NCI-H1436 (cell line): Measurements from ENCODE around the gene BABAM2.

ENCODE experiments used
- DNase-seq: peaks from one replicate; lab custom pipeline; 2025; lab: John Stamatoyannopoulos, UW

BABAM2 gene

DNA sequence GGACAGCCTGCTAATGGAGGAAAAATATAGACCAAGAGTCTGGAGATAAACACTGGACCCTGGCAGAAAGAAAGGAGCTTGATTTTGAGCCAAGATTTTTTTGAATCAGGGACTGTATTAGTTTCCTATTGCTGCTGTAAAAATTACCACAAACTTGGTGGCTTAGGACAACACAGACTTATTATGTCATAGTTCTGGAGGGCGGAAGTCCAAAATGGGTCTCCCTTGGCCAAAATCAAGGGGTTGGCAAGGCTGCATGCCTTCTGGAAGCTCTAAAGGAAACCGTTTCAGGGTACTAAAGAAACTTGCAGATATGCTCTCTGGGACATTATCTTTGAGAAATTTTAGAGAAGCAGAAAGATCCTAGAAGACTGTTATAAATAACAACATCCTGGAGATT lies 140.1 kb downstream of the BABAM2 start:
- DNase-seq = no peak

DNA sequence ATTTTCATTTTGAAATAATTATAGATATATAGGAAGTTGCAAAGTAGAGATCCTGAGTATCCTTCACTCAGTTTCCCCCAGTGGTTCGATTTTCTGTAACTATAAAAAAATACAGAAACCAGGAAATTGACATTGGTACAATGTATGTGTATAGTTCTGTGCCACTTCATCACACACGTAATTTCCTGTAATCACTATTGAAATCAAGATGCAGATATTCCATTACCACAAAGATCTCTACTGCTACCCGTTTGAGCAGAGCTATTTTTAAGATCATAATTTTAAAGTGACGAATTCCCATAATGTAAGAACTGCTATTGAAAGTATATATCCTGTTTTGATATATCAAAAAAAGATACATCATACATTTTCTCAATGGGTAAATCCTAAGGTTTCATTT lies 142.3 kb downstream of the BABAM2 start:
- no peak for DNase-seq

DNA sequence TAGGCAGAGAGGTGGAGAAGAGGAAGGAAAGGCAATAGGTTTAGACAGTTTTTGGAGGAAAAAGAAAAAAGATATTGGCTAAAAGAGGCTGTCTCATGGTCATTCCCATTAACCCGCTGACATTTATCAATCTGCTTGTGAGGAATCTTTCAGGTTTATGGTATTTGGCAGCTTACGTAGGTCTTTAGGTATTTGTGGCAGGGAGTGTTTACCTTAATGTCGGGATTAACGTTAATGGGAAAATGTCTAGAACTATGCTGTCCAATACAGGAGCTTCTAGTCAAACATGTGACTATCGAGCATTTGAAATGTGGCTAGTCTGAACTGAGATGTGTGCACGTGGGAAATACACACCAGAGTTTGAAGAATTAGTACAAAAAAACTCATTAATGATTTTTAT lies 144.2 kb downstream of the BABAM2 start:
- DNase-seq = no peak

DNA sequence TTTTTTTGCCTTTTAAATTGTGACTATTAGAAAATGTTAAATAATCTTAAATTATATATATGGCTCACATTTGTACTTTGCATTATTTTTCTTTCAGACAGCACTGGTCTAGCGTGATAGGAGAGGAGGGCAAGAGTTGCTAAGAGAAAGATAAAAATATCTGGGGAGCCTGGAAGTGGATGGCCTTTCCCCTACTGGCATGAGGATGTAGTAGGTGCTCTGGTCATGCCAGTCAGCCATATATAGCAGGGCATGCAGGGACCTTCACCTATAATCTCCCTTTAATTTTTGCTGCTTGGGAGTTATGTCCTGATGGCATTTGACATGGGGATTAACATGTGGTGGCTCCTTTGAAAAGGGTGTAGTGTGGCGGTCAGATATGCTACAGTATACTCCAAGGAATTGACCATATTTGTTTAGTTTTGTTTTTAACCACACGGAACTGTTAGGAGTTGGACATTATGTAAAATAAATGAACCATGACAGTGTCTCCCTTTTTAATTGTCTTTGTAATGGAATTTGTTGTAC lies 144.7 kb downstream of the BABAM2 start:
- DNase-seq = no peak

DNA sequence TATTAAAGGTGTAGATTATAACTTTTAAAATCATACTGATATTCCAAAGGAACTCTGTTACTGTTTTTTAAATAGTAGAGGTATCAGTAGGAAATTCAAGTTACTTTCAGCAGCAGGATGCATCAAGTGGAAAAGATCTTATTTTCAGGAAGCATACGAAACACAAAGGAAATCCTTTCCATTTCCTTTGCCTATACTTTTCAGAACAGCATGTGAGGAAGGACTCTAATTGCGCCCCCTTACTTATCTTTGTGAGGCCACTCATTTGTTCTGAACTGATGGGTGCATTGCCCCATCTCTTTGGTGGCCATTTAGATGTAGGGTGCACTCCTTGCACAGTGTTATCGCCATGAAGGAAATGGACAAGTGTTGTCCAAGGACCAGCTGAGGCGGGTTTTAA lies 145.3 kb downstream of the BABAM2 start:
- no peak for DNase-seq

DNA sequence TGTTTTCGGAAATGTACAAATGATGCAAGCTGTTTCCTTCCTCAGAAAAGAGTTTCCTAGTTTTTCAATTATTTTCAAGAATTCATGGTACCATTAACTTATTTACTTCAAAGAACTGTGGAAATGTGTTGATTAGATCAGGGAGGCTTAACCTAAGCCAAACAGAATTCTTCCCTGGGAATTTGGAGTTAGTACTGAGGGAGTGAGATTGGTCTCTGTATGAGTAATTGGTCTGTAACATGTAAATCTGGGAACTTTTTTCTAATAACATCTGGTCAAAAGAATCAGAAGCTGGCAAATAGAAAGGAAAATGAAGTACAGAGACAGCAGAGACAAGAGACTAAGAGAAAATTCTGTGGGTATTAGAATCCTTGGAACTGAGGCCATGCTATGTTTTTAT lies 145.8 kb downstream of the BABAM2 start:
- DNase-seq = no peak

DNA sequence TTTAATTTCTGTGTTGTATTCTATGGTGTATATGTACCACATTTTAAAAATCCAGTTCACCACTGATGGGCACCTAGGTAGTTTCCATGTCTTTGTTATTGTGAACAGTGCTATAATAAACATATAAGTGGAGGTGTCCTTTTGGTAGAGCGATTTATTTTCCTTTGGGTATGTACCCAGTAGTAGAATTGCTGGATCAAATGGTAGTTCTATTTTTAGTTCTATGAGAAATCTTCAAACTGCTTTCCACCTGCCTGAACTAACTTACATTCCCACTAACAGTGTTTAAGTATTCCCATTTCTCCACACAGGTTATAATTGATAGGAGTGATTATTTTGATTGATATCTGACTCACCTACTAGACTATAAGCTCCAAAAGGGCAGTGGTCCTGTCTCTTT lies 148.2 kb downstream of the BABAM2 start:
- DNase-seq = no peak

DNA sequence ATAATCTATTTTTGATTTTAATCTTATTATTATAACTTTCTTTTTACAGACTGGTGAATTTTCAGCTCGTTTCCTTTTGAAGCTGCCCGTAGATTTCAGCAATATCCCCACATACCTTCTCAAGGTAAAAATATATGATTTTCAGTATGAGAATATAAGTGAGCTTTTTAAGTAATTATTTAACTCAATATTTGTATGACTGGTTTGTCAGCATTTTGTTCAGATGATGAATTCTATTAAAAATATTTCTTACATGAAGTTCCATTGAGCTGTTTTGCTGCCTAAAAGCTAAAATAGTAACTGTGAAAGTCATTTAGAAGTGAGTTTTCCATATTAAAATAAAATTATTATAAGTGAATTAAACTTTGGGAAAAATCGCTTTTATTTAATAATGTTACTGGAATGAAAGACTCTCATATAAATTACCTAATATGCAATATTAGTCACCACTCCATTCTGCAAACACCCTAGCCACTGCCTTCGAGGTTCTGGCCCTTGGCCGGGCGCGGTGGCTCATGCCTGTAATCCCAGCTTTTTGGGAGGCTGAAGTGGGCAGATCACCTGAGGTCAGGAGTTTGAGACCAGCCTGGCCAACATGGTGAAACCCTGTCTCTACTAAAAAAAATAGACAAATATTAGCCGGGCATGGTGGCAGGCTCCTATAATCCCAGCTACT lies 155.3 kb downstream of the BABAM2 start:
- no peak for DNase-seq

DNA sequence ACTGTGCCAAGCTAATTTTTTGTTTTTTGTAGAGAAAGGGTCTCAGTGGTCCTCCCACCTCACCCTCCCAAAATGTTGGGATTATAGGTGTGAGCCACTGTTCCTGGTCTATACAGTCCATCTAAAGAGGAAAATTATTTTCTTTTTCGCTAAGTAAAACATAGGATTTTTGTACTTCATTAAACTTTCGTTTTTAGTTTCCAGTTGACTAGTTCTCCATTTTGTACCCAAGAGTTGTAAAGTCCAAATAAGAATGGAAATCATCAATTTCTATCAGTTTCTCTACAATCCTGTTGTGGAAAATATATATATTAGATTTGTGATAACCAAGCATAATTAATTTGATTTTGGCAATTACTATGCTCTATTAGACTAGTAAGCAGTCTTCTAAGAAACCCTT lies 156.4 kb downstream of the BABAM2 start:
- no peak for DNase-seq

DNA sequence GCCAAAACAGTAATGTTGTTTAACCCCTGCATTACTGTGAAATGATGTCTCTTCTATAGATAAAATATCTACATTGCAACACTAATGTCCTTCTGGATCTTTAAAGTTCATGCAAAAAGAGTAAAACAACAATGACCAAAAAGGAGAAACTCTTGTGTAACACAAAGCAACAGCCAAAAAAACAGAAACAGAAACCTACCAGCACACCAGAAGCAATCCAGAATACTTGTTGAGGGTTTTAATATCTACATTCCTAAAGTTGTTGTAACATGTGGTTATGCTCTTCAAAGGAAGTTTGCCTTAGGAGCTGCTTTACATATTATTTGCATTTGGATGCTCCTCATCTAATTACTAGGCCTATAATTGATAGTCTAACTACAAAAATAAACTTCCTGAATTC lies 157.2 kb downstream of the BABAM2 start:
- no peak for DNase-seq

DNA sequence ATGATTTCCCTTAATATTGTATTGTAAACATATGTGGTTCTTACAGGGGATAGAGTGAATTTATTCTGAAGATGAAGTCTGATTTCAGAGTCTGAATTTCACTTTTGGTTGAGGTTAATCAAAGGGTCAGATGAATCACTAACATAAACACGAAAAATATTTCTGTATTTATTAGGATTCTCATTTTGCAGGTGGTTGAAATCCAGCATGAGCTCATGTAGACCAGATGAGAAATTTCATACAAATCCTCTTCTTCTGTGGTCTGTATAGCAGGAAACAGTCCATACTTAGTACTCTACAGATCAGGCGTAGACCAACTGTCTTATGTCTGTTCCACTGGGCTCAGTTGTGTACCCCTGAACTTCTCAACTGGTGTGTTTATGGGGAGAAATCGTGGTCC lies 157.8 kb downstream of the BABAM2 start:
- DNase-seq = no peak

DNA sequence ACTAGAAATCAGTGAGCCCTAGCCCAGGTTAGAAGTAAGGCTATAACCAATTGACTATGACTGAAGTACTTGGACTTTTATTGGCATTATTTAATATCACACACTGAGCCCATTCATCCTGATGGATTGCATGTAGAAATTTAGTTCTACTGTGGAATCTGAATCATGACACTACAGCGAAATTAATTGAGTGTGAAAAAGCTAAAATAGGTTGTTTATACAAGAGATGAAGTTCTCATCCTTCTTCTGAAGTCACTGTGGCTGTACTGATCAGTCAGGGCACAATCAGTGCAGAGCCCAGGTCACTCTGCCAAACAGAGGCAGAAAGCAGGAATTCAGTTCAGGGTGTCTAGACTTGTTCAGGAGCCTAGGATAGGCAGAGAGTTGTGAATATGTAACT lies 158.9 kb downstream of the BABAM2 start:
- no peak for DNase-seq

DNA sequence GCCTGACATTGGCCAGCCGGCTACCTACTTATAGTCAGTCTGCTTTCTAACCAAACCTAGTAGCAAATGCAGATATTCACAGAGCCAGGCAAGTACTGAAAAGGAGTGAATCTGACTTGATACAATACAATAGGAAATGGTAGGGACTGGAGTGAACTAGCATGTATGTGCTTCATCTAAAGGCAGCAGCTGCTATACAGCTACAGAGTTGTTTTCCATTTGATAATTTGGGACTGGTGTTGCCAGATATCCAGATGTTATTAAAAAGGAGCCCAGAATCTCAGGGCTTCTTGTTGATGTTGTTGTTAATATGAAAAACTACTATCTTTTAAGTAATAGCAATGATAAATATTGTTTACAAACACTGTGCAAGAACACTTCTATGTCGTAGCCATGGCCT lies 159.4 kb downstream of the BABAM2 start:
- DNase-seq = no peak

DNA sequence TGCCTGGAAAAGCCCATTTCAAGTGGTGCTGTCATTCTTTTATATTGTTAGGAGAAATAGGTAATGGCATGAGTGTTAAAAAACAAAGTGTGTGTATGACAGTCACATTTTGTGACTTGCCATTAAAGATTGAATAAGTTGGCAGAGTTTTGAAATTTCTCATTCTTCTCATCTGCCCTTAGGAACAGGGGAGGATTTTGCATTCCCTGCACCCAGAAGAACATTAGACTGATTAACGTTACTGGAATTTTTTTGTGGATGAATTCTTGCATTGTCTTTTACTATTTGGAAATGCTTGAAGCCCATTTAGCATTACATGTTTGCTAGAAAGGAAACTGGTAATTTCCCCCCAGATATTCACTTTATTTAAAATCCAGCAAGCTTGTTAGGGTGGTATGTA lies 162.2 kb downstream of the BABAM2 start:
- no peak for DNase-seq

DNA sequence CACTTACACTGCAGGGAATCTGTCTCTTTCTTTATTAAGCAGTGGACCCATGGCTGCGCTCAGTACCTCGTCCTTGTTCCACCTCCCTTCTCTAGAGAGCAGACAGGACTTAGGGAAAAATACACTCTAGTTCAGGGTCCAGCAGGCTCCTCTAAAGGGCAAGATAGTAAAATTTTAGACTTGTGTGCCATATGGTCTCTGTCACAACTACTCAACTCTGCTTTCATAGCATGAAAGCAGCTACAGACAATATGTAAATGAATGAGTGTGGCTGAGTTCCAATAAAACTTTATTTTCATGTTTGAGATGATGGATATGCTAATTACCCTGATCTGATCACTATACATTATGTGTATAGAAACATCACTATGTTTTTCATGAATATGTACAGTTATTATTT lies 163.1 kb downstream of the BABAM2 start:
- no peak for DNase-seq

DNA sequence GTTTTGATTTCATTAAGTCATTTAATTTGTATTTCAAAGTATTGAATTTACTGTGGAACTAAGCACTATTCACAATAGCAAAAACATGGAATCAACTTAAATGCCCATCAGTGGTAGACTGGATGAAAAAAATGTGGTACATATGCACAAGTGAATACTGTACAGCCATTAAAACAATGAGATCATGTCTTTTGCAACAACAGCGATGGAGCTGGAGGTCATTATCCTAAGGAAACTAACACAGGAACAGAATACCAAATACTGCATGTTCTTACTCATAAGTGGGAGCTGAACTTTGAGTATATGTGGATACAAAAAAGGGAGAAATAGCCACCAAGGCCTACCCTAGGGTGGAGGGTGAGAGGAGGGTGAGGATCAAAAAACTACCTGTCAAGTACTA lies 164.4 kb downstream of the BABAM2 start:
- DNase-seq = no peak

DNA sequence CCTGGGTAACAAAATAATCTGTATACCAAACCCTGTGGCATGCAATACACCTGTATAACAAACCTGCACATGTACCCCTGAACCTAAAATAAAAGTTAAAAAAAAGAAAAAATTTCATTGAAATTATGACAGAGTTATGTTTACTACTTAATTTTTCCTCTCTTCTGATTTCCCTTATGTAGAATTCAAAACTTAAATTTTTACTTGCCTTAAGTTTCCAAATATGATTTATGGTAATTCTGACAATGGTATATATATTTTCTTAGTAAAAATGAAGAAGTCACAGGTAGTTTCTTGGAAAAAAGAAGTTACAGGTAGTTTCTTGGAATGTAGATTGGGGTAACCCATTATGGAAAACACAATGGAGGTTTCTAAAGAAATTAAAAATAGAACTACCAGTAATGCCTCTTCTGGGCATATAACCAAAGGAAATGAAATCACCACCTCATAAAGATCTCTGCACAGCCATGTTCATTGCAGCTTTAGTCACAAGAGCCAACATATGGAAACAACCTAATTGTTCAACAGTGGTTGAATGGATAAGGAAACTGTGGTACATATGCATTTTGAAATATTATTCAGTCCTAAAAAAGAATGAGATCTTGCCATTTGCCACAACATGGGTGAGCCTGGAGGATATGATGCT lies 164.9 kb downstream of the BABAM2 start:
- DNase-seq = no peak

DNA sequence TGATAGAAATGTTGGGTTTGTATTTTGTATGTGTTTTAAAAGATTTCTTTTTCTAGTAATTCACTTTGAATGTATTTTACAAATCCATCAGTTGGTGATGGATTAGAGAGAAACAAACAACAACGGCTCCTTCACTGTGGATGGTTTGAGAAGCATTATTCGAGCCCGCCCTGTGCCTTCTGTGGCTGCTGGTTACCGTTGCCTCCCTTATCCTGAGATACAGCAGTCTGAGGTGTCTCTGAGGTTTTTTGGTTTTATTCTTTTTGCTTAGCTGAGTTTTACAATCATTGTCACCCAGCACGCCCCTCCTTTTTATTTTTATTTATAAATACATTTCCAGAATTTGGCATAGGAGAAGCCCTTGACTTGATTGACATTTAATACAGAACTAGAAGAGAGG lies 168.3 kb downstream of the BABAM2 start:
- DNase-seq = no peak

DNA sequence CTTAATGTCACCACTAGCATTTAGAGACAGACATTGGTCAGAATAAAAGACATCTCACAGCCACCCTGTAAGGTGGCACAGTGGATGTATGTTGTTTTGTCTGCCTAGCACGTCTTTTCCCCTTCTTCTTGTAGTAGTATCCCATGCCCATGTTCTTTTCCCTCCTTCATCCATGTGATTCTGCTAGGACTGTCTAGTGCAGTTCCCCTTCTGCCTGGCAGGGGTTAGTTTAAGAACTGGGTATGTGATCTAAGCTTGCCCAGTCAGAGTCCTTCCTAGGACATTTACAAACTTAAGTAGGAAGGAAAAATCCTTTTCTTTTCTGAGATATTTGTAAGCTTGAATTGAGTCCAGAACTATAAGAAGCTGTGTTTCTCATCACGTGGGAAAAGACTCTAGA lies 172.3 kb downstream of the BABAM2 start:
- no peak for DNase-seq

DNA sequence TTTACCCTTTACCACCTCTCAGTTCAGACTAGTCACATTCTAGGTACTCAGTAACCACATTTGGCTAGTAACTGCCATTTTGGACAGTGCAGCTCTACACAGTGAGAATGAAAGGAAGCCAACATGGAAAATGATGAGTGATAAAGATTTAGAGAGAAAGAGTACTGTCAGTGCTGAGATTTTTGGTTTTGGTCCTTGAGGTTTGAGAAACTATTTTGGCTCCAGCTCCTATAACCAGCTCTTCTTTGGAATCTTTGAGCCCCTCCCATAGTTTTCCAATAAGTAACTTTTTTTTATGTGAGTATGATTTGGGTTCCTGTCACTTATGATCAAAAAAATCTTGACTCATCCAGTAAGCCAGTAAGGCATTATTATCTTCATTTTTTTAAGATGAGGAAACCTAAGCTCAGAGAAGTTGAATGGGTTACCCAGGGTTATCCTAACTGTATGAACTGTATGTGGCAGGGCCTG lies 173.0 kb downstream of the BABAM2 start:
- no peak for DNase-seq

DNA sequence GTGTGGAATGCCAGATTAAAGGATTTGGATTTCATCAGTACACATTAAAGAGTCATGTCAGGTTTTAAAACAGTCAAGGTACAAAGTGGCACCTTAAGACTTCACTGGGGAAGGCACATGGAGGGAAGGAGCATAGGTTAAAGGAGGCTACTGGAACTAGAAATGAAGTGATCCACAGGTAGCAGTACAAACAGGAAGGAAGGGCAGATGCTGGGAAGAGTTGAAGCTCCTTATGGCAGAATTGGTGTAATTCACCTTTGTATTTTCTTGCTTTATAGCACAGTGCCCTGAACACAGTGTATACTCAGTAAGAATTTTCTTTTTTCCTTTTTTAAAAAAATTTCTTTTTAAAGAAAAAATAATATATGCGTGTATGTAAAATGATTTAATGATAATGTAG lies 177.1 kb downstream of the BABAM2 start:
- no peak for DNase-seq

DNA sequence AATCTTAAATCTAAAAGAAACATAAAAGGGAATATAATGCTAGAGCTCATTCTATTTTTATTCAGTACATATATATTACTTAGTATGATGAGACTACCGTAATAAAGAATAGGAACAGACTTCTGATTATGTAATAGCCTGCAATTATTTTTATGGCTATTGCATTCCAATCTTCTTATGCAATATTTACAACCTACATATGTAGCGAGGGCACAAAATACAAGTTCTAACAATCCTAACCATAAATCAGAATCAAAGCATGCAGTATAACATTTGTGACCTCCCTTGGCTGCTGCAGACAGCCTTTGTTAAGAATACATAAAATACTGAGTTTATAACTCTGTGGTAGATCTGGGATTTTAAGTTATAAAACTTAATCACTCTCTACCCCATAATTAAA lies 177.6 kb downstream of the BABAM2 start:
- DNase-seq = no peak

DNA sequence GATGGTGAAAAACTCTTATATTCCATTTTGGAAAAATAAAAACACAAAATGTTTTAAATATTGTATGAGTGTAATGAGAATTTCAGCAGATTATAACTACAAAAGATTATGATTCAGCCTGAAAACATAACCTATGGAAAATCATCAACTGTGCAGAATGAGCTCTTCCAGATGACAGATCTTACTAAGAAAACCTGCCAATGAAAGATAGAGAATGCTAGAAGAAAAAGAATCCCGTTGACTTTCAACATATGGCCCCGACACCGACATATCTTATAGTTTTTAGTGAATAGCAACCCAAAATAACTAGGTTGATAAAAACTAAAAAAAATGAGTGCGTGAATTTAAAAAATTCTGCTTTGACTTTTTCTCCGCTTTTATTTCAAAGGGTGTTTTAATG lies 178.0 kb downstream of the BABAM2 start:
- DNase-seq = no peak

DNA sequence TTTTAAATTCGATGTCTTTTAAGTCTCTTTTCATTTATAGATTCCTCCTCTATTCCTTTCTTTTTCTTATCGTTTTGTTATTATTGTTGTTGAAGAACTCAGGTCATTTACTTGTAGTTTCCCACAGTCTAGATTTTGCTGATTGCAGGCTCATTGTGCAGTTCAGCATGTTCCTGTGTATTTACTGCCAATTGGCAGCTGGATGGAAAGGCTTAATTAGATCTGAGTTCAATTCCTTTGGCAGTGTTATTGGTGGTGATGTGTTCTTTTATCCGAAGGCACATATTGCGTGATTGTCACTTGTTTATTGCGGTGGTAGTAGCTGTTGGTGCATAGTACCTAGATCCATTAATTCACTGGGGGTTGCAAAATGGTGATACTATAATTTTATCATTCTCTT lies 180.7 kb downstream of the BABAM2 start:
- no peak for DNase-seq
